Activated CD4-positive, alpha-beta memory T cell treated with anti-CD3 and anti-CD28 coated beads, Interleukin-2, amount 10 ng/mL, durations not matched to agents 7 days and 5 days (primary cell): ENCODE data around the gene ZNF511. TPM values are rescaled to one million over a fixed set of nuclear protein-coding genes. Genes with fewer than 3 reads are reported as not detected.

Source experiments
- CTCF ChIA-PET: fragments of 350-600 bp; sonication (Branson Sonifier 250); formaldehyde crosslinking; loops from one replicate; lab custom pipeline; 2021; ENCODE audit warnings: antibody characterized with exemption, inconsistent platforms; lab: Charles Lee
- POLR2A ChIA-PET: fragments of 350-600 bp; sonication (Branson Sonifier 250); formaldehyde crosslinking; loops from one replicate; lab custom pipeline; 2021; ENCODE audit warnings: antibody characterized with exemption; lab: Charles Lee
- DNase-seq: peaks from one replicate; pipeline ENCODE4 v3.0.0-alpha.2; 2020
- H3K27ac Mint-ChIP-seq: one replicate; pipeline ENCODE4 v1.8.0; 2021; ENCODE audit warnings: mild to moderate bottlenecking, mixed read lengths
- H3K27me3 Mint-ChIP-seq: one replicate; pipeline ENCODE4 v1.8.0; 2021; ENCODE audit warnings: mixed read lengths
- H3K36me3 Mint-ChIP-seq: one replicate; pipeline ENCODE4 v1.8.0; 2021; ENCODE audit warnings: low read depth, mixed read lengths
- H3K4me1 Mint-ChIP-seq: one replicate; pipeline ENCODE4 v1.8.0; 2021; ENCODE audit warnings: mixed read lengths
- H3K4me3 Mint-ChIP-seq: one replicate; pipeline ENCODE4 v1.8.0; 2021; ENCODE audit warnings: mild to moderate bottlenecking, mixed read lengths
- H3K9me3 Mint-ChIP-seq: one replicate; pipeline ENCODE4 v1.8.0; 2021; ENCODE audit warnings: mixed read lengths
- total RNA-seq, 2 experiments: library from RNA; stranded (reverse); gene quantifications; one replicate each; pipeline ENCODE4 v1.2.3, GENCODE V29; 2021

ZNF511 gene
- total RNA-seq, 2 experiments from 2014 or later = 45.7 to 52.7 TPM

GRCh38 chr10:133302230-133302629 is 6.5 kb upstream of the ZNF511 start:
- H3K27me3 Mint-ChIP-seq = no peaks in the 10 kb centered on the region
- H3K4me1 Mint-ChIP-seq = peaks cover 16% of the 10 kb centered on the region
- ChIA-PET CTCF (interaction anchor here (1.0 to 1.5 kb wide), 2 partner anchors 17 to 44 kb away, joined by 3 read pairs; no protein-coding TSS in a partner anchor), POLR2A (no interaction called here)
- no peak overlapping the region for H3K27ac Mint-ChIP-seq
- no peak overlapping the region for H3K4me3 Mint-ChIP-seq
- no peak for DNase-seq
- H3K36me3 Mint-ChIP-seq = peaks cover 39% of the 10 kb centered on the region
- H3K9me3 Mint-ChIP-seq = no peaks in the 10 kb centered on the region

GRCh38 chr10:133303206-133303605 is 5.5 kb upstream of the ZNF511 start:
- no peak overlapping the region for H3K4me3 Mint-ChIP-seq
- H3K27me3 Mint-ChIP-seq = no peaks in the 10 kb centered on the region
- POLR2A ChIA-PET = no interaction called here
- no peaks in the 10 kb centered on the region for H3K9me3 Mint-ChIP-seq
- CTCF ChIA-PET = interaction anchor here (1.0 to 1.6 kb wide), 3 partner anchors 16 to 45 kb away, joined by 3 to 9 read pairs (median 3); no protein-coding TSS in a partner anchor
- H3K27ac Mint-ChIP-seq = no peak overlapping the region
- peaks cover 26% of the 10 kb centered on the region for H3K4me1 Mint-ChIP-seq
- peaks cover 36% of the 10 kb centered on the region for H3K36me3 Mint-ChIP-seq
- DNase-seq = no peak

- peaks cover 23% of the 10 kb centered on the region for H3K36me3 Mint-ChIP-seq
- POLR2A ChIA-PET = no interaction called here
Observed at GRCh38 chr10:133306097-133306476, 2.6 kb upstream of the ZNF511 start.

GRCh38 chr10:133306941-133307379 is 1.8 kb upstream of the ZNF511 start:
- DNase-seq = no peak
- peak overlapping the region; percentile 37 for H3K4me3 Mint-ChIP-seq
- H3K27me3 Mint-ChIP-seq = no peaks in the 10 kb centered on the region
- ChIA-PET POLR2A (interaction anchor here (1.1 to 2.2 kb wide), 6 partner anchors 8 to 48 kb away, joined by 3 to 18 read pairs (median 5); no protein-coding TSS in a partner anchor), CTCF (interaction anchor here (1.1 to 2.2 kb wide), 10 partner anchors 8 to 145 kb away, joined by 3 to 19 read pairs (median 6); partner anchors contain the start of gene ADAM8)
- peak overlapping the region; percentile 98 for H3K27ac Mint-ChIP-seq
- peaks cover 29% of the 10 kb centered on the region for H3K4me1 Mint-ChIP-seq
- no peaks in the 10 kb centered on the region for H3K9me3 Mint-ChIP-seq
- peaks cover 24% of the 10 kb centered on the region for H3K36me3 Mint-ChIP-seq

More at GRCh38 chr10:133306097-133306476, 2.6 kb upstream of the ZNF511 start:
- Mint-ChIP-seq H3K27ac (no peak overlapping the region), H3K27me3 (no peaks in the 10 kb centered on the region), H3K4me3 (no peak overlapping the region), H3K9me3 (no peaks in the 10 kb centered on the region), H3K4me1 (peaks cover 29% of the 10 kb centered on the region)
- DNase-seq = no peak
- CTCF ChIA-PET = interaction anchor here (1.1 kb wide), 1 partner anchor 9 kb away, joined by 3 read pairs; no protein-coding TSS in a partner anchor

- Mint-ChIP-seq H3K4me1 (peaks cover 29% of the 10 kb centered on the region), H3K36me3 (peaks cover 25% of the 10 kb centered on the region), H3K27ac (peak overlapping the region; percentile 98), H3K27me3 (no peaks in the 10 kb centered on the region), H3K9me3 (no peaks in the 10 kb centered on the region), H3K4me3 (peak overlapping the region; percentile 95)
- ChIA-PET POLR2A (interaction anchor here (0.7 to 2.2 kb wide), 10 partner anchors 9 to 83 kb away, joined by 3 to 18 read pairs (median 5); no protein-coding TSS in a partner anchor), CTCF (interaction anchor here (0.6 to 2.2 kb wide), 13 partner anchors 14 to 165 kb away, joined by 3 to 19 read pairs (median 6); partner anchors contain the start of gene ADAM8)
- DNase-seq = peak; percentile 91
Observed at GRCh38 chr10:133307776-133308420, 816 bp upstream of the ZNF511 start.

GRCh38 chr10:133309100-133309719 is 496 bp downstream of the ZNF511 start:
- Mint-ChIP-seq H3K4me3 (peak overlapping the region; percentile 66), H3K4me1 (peaks cover 27% of the 10 kb centered on the region), H3K9me3 (no peaks in the 10 kb centered on the region), H3K27ac (peak overlapping the region; percentile 84), H3K36me3 (peaks cover 23% of the 10 kb centered on the region), H3K27me3 (no peaks in the 10 kb centered on the region)
- peak; percentile 94 for DNase-seq
- ChIA-PET CTCF (no interaction called here), POLR2A (no interaction called here)

- H3K9me3 Mint-ChIP-seq = no peaks in the 10 kb centered on the region
- no peak for DNase-seq
- peak overlapping the region; percentile 66 for H3K4me3 Mint-ChIP-seq
- H3K36me3 Mint-ChIP-seq = peaks cover 23% of the 10 kb centered on the region
- peak overlapping the region; percentile 26 for H3K27ac Mint-ChIP-seq
- no peaks in the 10 kb centered on the region for H3K27me3 Mint-ChIP-seq
- H3K4me1 Mint-ChIP-seq = peaks cover 24% of the 10 kb centered on the region
- POLR2A ChIA-PET = no interaction called here
- CTCF ChIA-PET = no interaction called here
Observed at GRCh38 chr10:133309720-133310398, 1.1 kb downstream of the ZNF511 start.

GRCh38 chr10:133310399-133310755 is 1.7 kb downstream of the ZNF511 start:
- Mint-ChIP-seq H3K27ac (no peak overlapping the region), H3K9me3 (no peaks in the 10 kb centered on the region), H3K27me3 (no peaks in the 10 kb centered on the region), H3K4me1 (peaks cover 24% of the 10 kb centered on the region), H3K4me3 (no peak overlapping the region), H3K36me3 (peaks cover 23% of the 10 kb centered on the region)
- ChIA-PET CTCF (interaction anchor here (1.2 kb wide), 1 partner anchor 19 kb away, joined by 6 read pairs; no protein-coding TSS in a partner anchor), POLR2A (no interaction called here)
- no peak for DNase-seq

- Mint-ChIP-seq H3K27ac (no peak overlapping the region), H3K4me3 (no peak overlapping the region), H3K9me3 (no peaks in the 10 kb centered on the region), H3K36me3 (peaks cover 23% of the 10 kb centered on the region), H3K27me3 (no peaks in the 10 kb centered on the region), H3K4me1 (peaks cover 21% of the 10 kb centered on the region)
- CTCF ChIA-PET = interaction anchor here (1.2 kb wide), 1 partner anchor 19 kb away, joined by 6 read pairs; no protein-coding TSS in a partner anchor
- POLR2A ChIA-PET = no interaction called here
- no peak for DNase-seq
Observed at GRCh38 chr10:133310789-133311188, 2.1 kb downstream of the ZNF511 start.

- Mint-ChIP-seq H3K4me3 (no peak overlapping the region), H3K36me3 (peaks cover 23% of the 10 kb centered on the region), H3K27ac (no peak overlapping the region), H3K4me1 (peaks cover 22% of the 10 kb centered on the region), H3K9me3 (no peaks in the 10 kb centered on the region), H3K27me3 (no peaks in the 10 kb centered on the region)
- CTCF ChIA-PET = interaction anchor here (1.2 kb wide), 1 partner anchor 18 kb away, joined by 6 read pairs; no protein-coding TSS in a partner anchor
- POLR2A ChIA-PET = no interaction called here
- no peak for DNase-seq
Observed at GRCh38 chr10:133311570-133311969, 2.9 kb downstream of the ZNF511 start.

- no peak overlapping the region for H3K27ac Mint-ChIP-seq
- no peak for DNase-seq
- no peaks in the 10 kb centered on the region for H3K9me3 Mint-ChIP-seq
- peaks cover 23% of the 10 kb centered on the region for H3K36me3 Mint-ChIP-seq
- no peak overlapping the region for H3K4me3 Mint-ChIP-seq
- peaks cover 17% of the 10 kb centered on the region for H3K4me1 Mint-ChIP-seq
- POLR2A ChIA-PET = no interaction called here
- no peaks in the 10 kb centered on the region for H3K27me3 Mint-ChIP-seq
- CTCF ChIA-PET = no interaction called here
Observed at GRCh38 chr10:133312016-133312768, 3.5 kb downstream of the ZNF511 start.

GRCh38 chr10:133312769-133313145 is 4.0 kb downstream of the ZNF511 start:
- DNase-seq = no peak
- Mint-ChIP-seq H3K4me3 (no peak overlapping the region), H3K27ac (no peak overlapping the region), H3K4me1 (peaks cover 12% of the 10 kb centered on the region), H3K9me3 (no peaks in the 10 kb centered on the region), H3K27me3 (no peaks in the 10 kb centered on the region), H3K36me3 (peaks cover 21% of the 10 kb centered on the region)
- POLR2A ChIA-PET = no interaction called here
- CTCF ChIA-PET = no interaction called here
